OCI-LY7 (cell line): ENCODE data around the gene VPS13D. TPM values are rescaled to one million over a fixed set of nuclear protein-coding genes. Genes with fewer than 3 reads are reported as not detected.

Experiments used
- BruUV-seq: library from RNA; stranded (reverse); fragments of 400-500 nt; replicated peaks from 2 replicates; lab custom pipeline; 2021; lab: Mats Ljungman, UMichigan
- CTCF ChIA-PET: fragments of 300-600 bp; sonication (Branson Sonifier 250); formaldehyde crosslinking; loops from one replicate; lab custom pipeline; 2022; ENCODE audit warnings: antibody characterized with exemption; ENCODE audit not compliant: unreplicated experiment; lab: Charles Lee
- POLR2A ChIA-PET: fragments of 300-600 bp; sonication (Branson Sonifier 250); formaldehyde crosslinking; loops from one replicate; lab custom pipeline; 2022; ENCODE audit warnings: antibody characterized with exemption; lab: Charles Lee
- DNase-seq: peaks from one replicate; pipeline ENCODE4 v3.0.0-alpha.2; 2015; ENCODE audit warnings: low spot score
- H2AFZ ChIP-seq: fragments of 200-600 bp; sonication (generic), shearing (Covaris generic); 2 replicates; pipeline ENCODE4 v1.6.1; 2014; ENCODE audit warnings: mild to moderate bottlenecking, antibody characterized with exemption, low read length, moderate library complexity
- H3K27ac ChIP-seq: fragments of 200-600 bp; sonication (generic); 2 replicates; pipeline ENCODE4 v1.5.1; 2014; ENCODE audit warnings: mixed run types, low read depth, mild to moderate bottlenecking, moderate library complexity, low read length, inconsistent platforms; ENCODE audit not compliant: poor library complexity, severe bottlenecking
- H3K36me3 ChIP-seq: fragments of 200-600 bp; sonication (generic); 2 replicates; pipeline ENCODE4 v1.6.1; 2014; ENCODE audit warnings: mild to moderate bottlenecking, antibody characterized with exemption, low read length, moderate library complexity, mixed read lengths; ENCODE audit not compliant: insufficient read depth
- H3K4me1 ChIP-seq: fragments of 200-600 bp; sonication (generic); 2 replicates; pipeline ENCODE4 v1.5.1; 2014; ENCODE audit warnings: mild to moderate bottlenecking, low read length; ENCODE audit not compliant: insufficient read depth, poor library complexity, severe bottlenecking
- H3K4me2 ChIP-seq: fragments of 200-600 bp; sonication (generic); 2 replicates; pipeline ENCODE4 v1.6.1; 2014; ENCODE audit warnings: mild to moderate bottlenecking, low read length
- H3K4me3 ChIP-seq: fragments of 200-600 bp; sonication (generic); 2 replicates; pipeline ENCODE4 v1.5.1; 2014; ENCODE audit warnings: mild to moderate bottlenecking, low read depth, low read length; ENCODE audit not compliant: poor library complexity, severe bottlenecking
- H3K79me2 ChIP-seq: fragments of 200-600 bp; sonication (generic); 2 replicates; pipeline ENCODE4 v1.6.1; 2016; ENCODE audit warnings: low read depth, mild to moderate bottlenecking, low read length, moderate library complexity, mixed read lengths; ENCODE audit not compliant: insufficient read depth
- H3K9me2 ChIP-seq: fragments of 200-600 bp; sonication (generic); 2 replicates; pipeline ENCODE4 v1.6.1; 2016; ENCODE audit warnings: mild to moderate bottlenecking, low read length, mixed read lengths; ENCODE audit not compliant: insufficient read depth
- H3K9me3 ChIP-seq: fragments of 200-600 bp; sonication (generic); 2 replicates; pipeline ENCODE4 v1.6.1; 2014; ENCODE audit warnings: mild to moderate bottlenecking, mixed run types, low read length, mixed read lengths
- H4K20me1 ChIP-seq: fragments of 200-600 bp; sonication (generic); 2 replicates; pipeline ENCODE4 v1.6.1; 2014; ENCODE audit warnings: mild to moderate bottlenecking, antibody characterized with exemption, low read length, moderate library complexity, mixed read lengths; ENCODE audit not compliant: insufficient read depth
- EZH2phosphoT487 ChIP-seq: fragments of 200-600 bp; sonication (generic); IDR thresholded peaks from 2 replicates; pipeline ENCODE4 v1.6.1; 2018; ENCODE audit warnings: low read depth, borderline replicate concordance, mild to moderate bottlenecking, mixed run types, antibody characterized with exemption, low read length, moderate library complexity, mixed read lengths
- intact Hi-C: fragments of 100-400 bp; cut with micrococcal nuclease; formaldehyde crosslinking; loops from one replicate; pipeline ENCODE4 v1.10.0; 2022; ENCODE audit not compliant: unreplicated experiment
- total RNA-seq, 2 experiments: library from RNA; depleted of rRNA in 1 of 2; stranded (reverse); fragments of >200 nt in 1 of 2; shearing (Covaris generic) in 1 of 2; gene quantifications; 2 replicates each; pipeline ENCODE4 v1.2.3, GENCODE V29; 2014 to 2022
- TF ChIP-seq, protein P1 (sequence below): fragments of 200-600 bp; sonication (generic); conservative IDR thresholded peaks from 2 replicates; pipeline ENCODE4 v1.5.1; 2014; ENCODE audit warnings: mild to moderate bottlenecking, antibody characterized with exemption, low read length, moderate library complexity, mixed read lengths

The VPS13D gene
- total RNA-seq, 2 experiments from 2014 or later, result 23.9 to 39.2 TPM

DNA sequence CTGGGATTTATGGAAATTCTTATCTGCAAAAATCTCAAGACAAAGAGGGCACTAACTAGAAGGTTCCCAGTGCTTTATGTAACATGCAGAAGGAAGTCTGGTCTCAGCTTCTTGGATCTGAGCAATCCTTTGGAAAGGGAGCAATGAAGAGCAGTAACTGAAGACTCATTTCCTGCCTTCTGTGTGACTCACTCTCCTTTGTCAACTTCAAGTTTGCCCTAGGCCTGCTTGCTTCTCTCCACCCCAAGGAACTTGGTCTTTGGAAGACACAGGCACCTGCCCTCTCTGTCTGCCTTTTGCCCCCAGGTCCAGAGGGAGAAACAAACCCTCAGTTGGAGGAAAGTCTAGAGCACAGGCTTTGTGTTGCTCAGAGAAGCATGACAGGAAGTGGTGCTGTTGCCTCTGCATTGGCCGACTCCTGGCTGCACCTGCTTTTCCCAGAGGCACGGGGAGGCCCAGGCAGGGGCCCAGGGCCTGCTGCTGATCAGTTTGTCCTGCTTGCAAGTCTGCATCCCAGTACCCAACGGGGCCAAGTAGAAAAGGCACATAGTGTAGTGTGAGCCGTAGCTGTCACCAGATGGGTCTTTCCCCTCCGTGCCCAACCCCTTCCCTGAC lies 251.0 kb downstream of the VPS13D start:
- no peaks in the 10 kb centered on the region for H3K9me3 ChIP-seq
- ChIA-PET POLR2A (no interaction called here), CTCF (interaction anchor here (0.6 kb wide), 1 partner anchor 550 kb away, joined by 3 read pairs; no protein-coding TSS in a partner anchor)
- no peaks in the 10 kb centered on the region for H3K9me2 ChIP-seq
- DNase-seq, result peak; percentile 63
- peak overlapping the region; percentile 32; the same call in 1 of the 2 replicates for H2AFZ ChIP-seq
- H3K79me2 ChIP-seq, result no peaks in the 10 kb centered on the region
- no TSS peak for BruUV-seq
- intact Hi-C loops, result no loop called here
- peak overlapping the region; percentile 27 for H3K27ac ChIP-seq
- TF ChIP-seq EZH2phosphoT487, result no peak
- TF ChIP-seq, protein P1, sequence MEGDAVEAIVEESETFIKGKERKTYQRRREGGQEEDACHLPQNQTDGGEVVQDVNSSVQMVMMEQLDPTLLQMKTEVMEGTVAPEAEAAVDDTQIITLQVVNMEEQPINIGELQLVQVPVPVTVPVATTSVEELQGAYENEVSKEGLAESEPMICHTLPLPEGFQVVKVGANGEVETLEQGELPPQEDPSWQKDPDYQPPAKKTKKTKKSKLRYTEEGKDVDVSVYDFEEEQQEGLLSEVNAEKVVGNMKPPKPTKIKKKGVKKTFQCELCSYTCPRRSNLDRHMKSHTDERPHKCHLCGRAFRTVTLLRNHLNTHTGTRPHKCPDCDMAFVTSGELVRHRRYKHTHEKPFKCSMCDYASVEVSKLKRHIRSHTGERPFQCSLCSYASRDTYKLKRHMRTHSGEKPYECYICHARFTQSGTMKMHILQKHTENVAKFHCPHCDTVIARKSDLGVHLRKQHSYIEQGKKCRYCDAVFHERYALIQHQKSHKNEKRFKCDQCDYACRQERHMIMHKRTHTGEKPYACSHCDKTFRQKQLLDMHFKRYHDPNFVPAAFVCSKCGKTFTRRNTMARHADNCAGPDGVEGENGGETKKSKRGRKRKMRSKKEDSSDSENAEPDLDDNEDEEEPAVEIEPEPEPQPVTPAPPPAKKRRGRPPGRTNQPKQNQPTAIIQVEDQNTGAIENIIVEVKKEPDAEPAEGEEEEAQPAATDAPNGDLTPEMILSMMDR, result no peak
- no peaks in the 10 kb centered on the region for H3K36me3 ChIP-seq
- H4K20me1 ChIP-seq, result no peaks in the 10 kb centered on the region
- H3K4me3 ChIP-seq, result no peak overlapping the region
- H3K4me1 ChIP-seq, result peaks cover 14% of the 10 kb centered on the region
- peak overlapping the region; percentile 42; the same call in 1 of the 2 replicates for H3K4me2 ChIP-seq

DNA sequence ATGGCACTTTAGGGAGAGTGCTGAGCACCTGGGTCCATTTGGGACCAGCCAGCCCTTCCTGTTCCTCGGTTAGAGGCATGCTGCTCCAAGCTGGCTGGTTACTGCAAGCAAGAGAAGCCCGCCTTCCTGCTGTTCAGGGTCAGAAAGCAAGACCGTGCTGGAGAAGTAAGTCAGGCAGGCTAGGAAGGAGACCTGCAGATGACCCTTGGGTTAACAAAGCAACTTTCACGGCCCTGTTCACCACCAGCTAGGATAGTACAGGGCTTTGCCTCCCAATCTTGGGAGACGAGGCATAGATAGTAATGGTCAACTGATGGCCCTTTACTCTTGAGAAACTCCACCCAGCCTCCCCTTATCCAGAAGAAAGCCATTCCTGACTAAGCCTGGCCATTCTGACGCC lies 252.1 kb downstream of the VPS13D start:
- H2AFZ ChIP-seq, result no peak overlapping the region
- ChIA-PET POLR2A (no interaction called here), CTCF (no interaction called here)
- DNase-seq, result no peak
- H3K9me3 ChIP-seq, result no peaks in the 10 kb centered on the region
- H3K27ac ChIP-seq, result no peak overlapping the region
- H3K79me2 ChIP-seq, result no peaks in the 10 kb centered on the region
- H3K9me2 ChIP-seq, result no peaks in the 10 kb centered on the region
- no peak overlapping the region for H3K4me3 ChIP-seq
- no TSS peak for BruUV-seq
- peaks cover 20% of the 10 kb centered on the region for H3K4me1 ChIP-seq
- TF ChIP-seq, protein P1, result no peak
- TF ChIP-seq EZH2phosphoT487, result no peak
- H4K20me1 ChIP-seq, result no peaks in the 10 kb centered on the region
- H3K4me2 ChIP-seq, result no peak overlapping the region
- H3K36me3 ChIP-seq, result no peaks in the 10 kb centered on the region
- intact Hi-C loops, result no loop called here

DNA sequence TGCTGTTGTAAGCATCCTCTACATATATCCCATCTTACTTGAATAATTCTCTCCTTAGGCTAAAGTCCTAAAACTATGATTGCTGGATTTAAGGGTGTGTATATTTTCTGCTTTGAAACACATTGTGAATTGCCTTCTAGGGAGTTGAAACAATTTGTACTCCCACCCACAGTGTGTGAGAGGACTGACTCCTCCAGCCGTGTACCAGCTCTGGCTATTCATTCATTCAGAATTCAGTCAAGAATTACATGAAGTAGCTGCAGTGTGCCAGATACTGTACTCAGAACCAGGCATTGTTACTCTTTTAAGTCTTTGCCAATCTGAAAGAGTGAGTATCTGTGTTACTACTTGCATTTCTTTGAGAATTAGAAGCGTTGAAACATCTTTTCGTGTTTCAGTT lies 253.2 kb downstream of the VPS13D start:
- H3K79me2 ChIP-seq, result no peaks in the 10 kb centered on the region
- no peak overlapping the region for H3K27ac ChIP-seq
- peaks cover 20% of the 10 kb centered on the region for H3K4me1 ChIP-seq
- no peaks in the 10 kb centered on the region for H3K9me3 ChIP-seq
- DNase-seq, result no peak
- H3K4me2 ChIP-seq, result no peak overlapping the region
- no peaks in the 10 kb centered on the region for H3K36me3 ChIP-seq
- ChIA-PET CTCF (no interaction called here), POLR2A (no interaction called here)
- no peaks in the 10 kb centered on the region for H4K20me1 ChIP-seq
- BruUV-seq, result no TSS peak
- H3K9me2 ChIP-seq, result no peaks in the 10 kb centered on the region
- intact Hi-C loops, result no loop called here
- no peak overlapping the region for H2AFZ ChIP-seq
- TF ChIP-seq EZH2phosphoT487, result no peak
- TF ChIP-seq, protein P1, result no peak
- H3K4me3 ChIP-seq, result no peak overlapping the region
